Hepatocyte (in vitro differentiated cells): ENCODE measurements around the gene HOXD4. TPM values are rescaled to one million over a fixed set of nuclear protein-coding genes. Genes with fewer than 3 reads are reported as not detected.
A peak's percentile ranks its signal among the peaks of the same experiment; 100 is the strongest.

ENCODE experiments used
- DNase-seq: peaks from one replicate; pipeline ENCODE4 v3.0.0-alpha.2; 2016; ENCODE audit warnings: low spot score
- H2AFZ ChIP-seq: fragments of 200-600 bp; sonication (generic); 2 replicates; pipeline ENCODE4 v1.6.0; 2016; ENCODE audit warnings: antibody characterized with exemption, mild to moderate bottlenecking
- H3K27ac ChIP-seq: fragments of 200-600 bp; sonication (generic); 2 replicates; pipeline ENCODE4 v1.5.1; 2016; ENCODE audit warnings: mild to moderate bottlenecking
- H3K27me3 ChIP-seq: fragments of 200-600 bp; sonication (generic); 2 replicates; pipeline ENCODE4 v1.6.1; 2016
- H3K36me3 ChIP-seq: fragments of 200-600 bp; sonication (generic); replicated peaks from 2 replicates; pipeline ENCODE4 v1.5.1; 2016; ENCODE audit warnings: low read depth; ENCODE audit not compliant: insufficient read depth
- H3K4me1 ChIP-seq: fragments of 200-600 bp; sonication (generic); 2 replicates; pipeline ENCODE4 v1.5.1; 2016; ENCODE audit warnings: mild to moderate bottlenecking, moderate library complexity; ENCODE audit not compliant: insufficient read depth
- H3K4me2 ChIP-seq: fragments of 200-600 bp; sonication (generic); 2 replicates; pipeline ENCODE4 v1.6.0; 2016
- H3K4me3 ChIP-seq: fragments of 200-600 bp; sonication (generic); 2 replicates; pipeline ENCODE4 v1.5.1; 2016; ENCODE audit warnings: mild to moderate bottlenecking
- H3K79me2 ChIP-seq: fragments of 200-600 bp; sonication (generic); 2 replicates; pipeline ENCODE4 v1.6.0; 2017; ENCODE audit warnings: mild to moderate bottlenecking
- H3K9me2 ChIP-seq: fragments of 200-600 bp; sonication (generic); replicated peaks from 2 replicates; pipeline ENCODE4 v1.6.0; 2017; ENCODE audit warnings: mild to moderate bottlenecking; ENCODE audit not compliant: insufficient read depth
- H3K9me3 ChIP-seq: fragments of 200-600 bp; sonication (generic); 2 replicates; pipeline ENCODE4 v1.5.1; 2016; ENCODE audit warnings: low read depth, mild to moderate bottlenecking
- H4K20me1 ChIP-seq: fragments of 200-600 bp; sonication (generic); 2 replicates; pipeline ENCODE4 v1.6.0; 2016; ENCODE audit warnings: mild to moderate bottlenecking; ENCODE audit not compliant: insufficient read depth, poor library complexity, severe bottlenecking
- CTCF ChIP-seq: fragments of 200-600 bp; sonication (generic); IDR thresholded peaks from 2 replicates; pipeline ENCODE4 v1.5.1; 2016; ENCODE audit warnings: antibody characterized with exemption, mild to moderate bottlenecking; ENCODE audit not compliant: poor library complexity
- EZH2 ChIP-seq: fragments of 200-600 bp; sonication (generic); IDR thresholded peaks from 2 replicates; pipeline ENCODE4 v1.6.1; 2016; ENCODE audit warnings: antibody characterized with exemption, mild to moderate bottlenecking, borderline replicate concordance
- EZH2phosphoT487 ChIP-seq: fragments of 200-600 bp; sonication (generic); IDR thresholded peaks from one replicate; pipeline ENCODE4 v1.6.1; 2018; ENCODE audit warnings: antibody characterized with exemption, mild to moderate bottlenecking, low read depth, moderate library complexity; ENCODE audit not compliant: unreplicated experiment, severe bottlenecking
- WGBS: methylation state at CpG from one replicate; pipeline ENCODE4 v1.1.6; 2016; ENCODE audit warnings: low lambda C conversion rate; ENCODE audit errors: missing lambda C conversion rate; 5-methylcytosine and 5-hydroxymethylcytosine counted together
- polyA plus RNA-seq: library from polyadenylated mRNA; unstranded; fragments of >200 nt; fragmentation: Nextera tagmentation; extraction: Ambion mirVana; gene quantifications from 2 replicates; pipeline ENCODE4 v1.2.1, GENCODE V29; 2016
- total RNA-seq: library from RNA; depleted of rRNA; stranded (reverse); fragments of >200 nt; gene quantifications from 2 replicates; pipeline ENCODE4 v1.2.3, GENCODE V29; 2014

Gene HOXD4
- total and polyA plus RNA-seq, 2 experiments from 2014 or later, result 0.70 TPM; not detected in 1

GRCh38 chr2:176156301-176156806, 5.0 kb downstream of the HOXD4 start:
- no peak overlapping the region for H3K4me2 ChIP-seq
- DNase-seq, result no peak
- no peak overlapping the region for H3K4me3 ChIP-seq
- peaks cover 20% of the 10 kb centered on the region for H3K4me1 ChIP-seq
- no peaks in the 10 kb centered on the region for H3K9me2 ChIP-seq
- no peak overlapping the region for H2AFZ ChIP-seq
- H3K27ac ChIP-seq, result no peak overlapping the region
- H3K36me3 ChIP-seq, result no peaks in the 10 kb centered on the region
- H3K9me3 ChIP-seq, result no peaks in the 10 kb centered on the region
- 26% methylated on average over 8 of the region's 8 CpGs for WGBS
- H4K20me1 ChIP-seq, result no peaks in the 10 kb centered on the region
- TF ChIP-seq EZH2phosphoT487 (no peak), CTCF (no peak), EZH2 (no peak)
- H3K27me3 ChIP-seq, result peaks cover 98% of the 10 kb centered on the region
- no peaks in the 10 kb centered on the region for H3K79me2 ChIP-seq

- no peak within 1 kb of the TSS for H3K27ac ChIP-seq
- H3K4me2 ChIP-seq, result peak within 1 kb of the TSS; percentile 68
These were observed 5.6 kb downstream of the HOXD4 start, which contains the start of gene HOXD3 for GRCh38 chr2:176156807-176157498. HOXD3 (plus strand) TSS chr2:176157307; CDS start chr2:176169115, 11,808 bp downstream.

GRCh38 chr2:176157499-176158185, 6.3 kb downstream of the HOXD4 start:
- H3K4me3 ChIP-seq, result no peak overlapping the region
- TF ChIP-seq EZH2phosphoT487 (peak; percentile 84), EZH2 (peak; percentile 99), CTCF (no peak)
- WGBS, result 6% methylated on average over 36 of the region's 43 CpGs
- H3K79me2 ChIP-seq, result no peaks in the 10 kb centered on the region
- peak overlapping the region; percentile 68 for H3K4me2 ChIP-seq
- H3K36me3 ChIP-seq, result no peaks in the 10 kb centered on the region
- no peak overlapping the region for H3K27ac ChIP-seq
- H3K9me2 ChIP-seq, result no peaks in the 10 kb centered on the region
- H3K27me3 ChIP-seq, result peaks cover 100% of the 10 kb centered on the region
- no peaks in the 10 kb centered on the region for H4K20me1 ChIP-seq
- no peaks in the 10 kb centered on the region for H3K9me3 ChIP-seq
- peak overlapping the region; percentile 35 for H2AFZ ChIP-seq
- no peak for DNase-seq
- H3K4me1 ChIP-seq, result peaks cover 23% of the 10 kb centered on the region

More at GRCh38 chr2:176156807-176157498, 5.6 kb downstream of the HOXD4 start, which contains the start of gene HOXD3:
- H3K27me3 ChIP-seq, result peaks cover 98% of the 10 kb centered on the region
- TF ChIP-seq EZH2phosphoT487 (peak; percentile 73), EZH2 (no peak), CTCF (no peak)
- no peaks in the 10 kb centered on the region for H3K79me2 ChIP-seq
- no peaks in the 10 kb centered on the region for H3K9me2 ChIP-seq
- no peaks in the 10 kb centered on the region for H3K36me3 ChIP-seq
- H3K4me3 ChIP-seq, result no peak within 1 kb of the TSS
- DNase-seq, result no peak
- no peaks in the 10 kb centered on the region for H4K20me1 ChIP-seq
- 6% methylated on average over 47 of the region's 48 CpGs for WGBS
- no peaks in the 10 kb centered on the region for H3K9me3 ChIP-seq
- peak within 1 kb of the TSS; percentile 35 for H2AFZ ChIP-seq
- peaks cover 20% of the 10 kb centered on the region for H3K4me1 ChIP-seq
